Mesothelial cell of epicardium (in vitro differentiated cells): ENCODE results near the gene SLC26A1. TPM values are rescaled to one million over a fixed set of nuclear protein-coding genes. Genes with fewer than 3 reads are reported as not detected.

ENCODE experiments used
- DNase-seq, 2 experiments: peaks; one replicate each; pipeline ENCODE4 v3.0.0; 2021; ENCODE audit warnings: low spot score in 2 of 2; ENCODE audit not compliant: unreplicated experiment in 2 of 2
- H3K27ac Mint-ChIP-seq: 2 replicates; pipeline ENCODE4 v1.8.0; 2021; ENCODE audit warnings: mixed read lengths
- H3K27me3 Mint-ChIP-seq: 2 replicates; pipeline ENCODE4 v1.8.0; 2021; ENCODE audit warnings: low read depth, mixed read lengths
- H3K36me3 Mint-ChIP-seq: 2 replicates; pipeline ENCODE4 v1.8.0; 2021; ENCODE audit warnings: mixed read lengths
- H3K4me1 Mint-ChIP-seq: 2 replicates; pipeline ENCODE4 v1.8.0; 2021; ENCODE audit warnings: mixed read lengths
- H3K4me3 Mint-ChIP-seq: 2 replicates; pipeline ENCODE4 v1.8.0; 2021; ENCODE audit warnings: mild to moderate bottlenecking, moderate library complexity, mixed read lengths
- H3K9me3 Mint-ChIP-seq: 2 replicates; pipeline ENCODE4 v1.8.0; 2021; ENCODE audit warnings: mixed read lengths
- total RNA-seq: library from RNA; stranded (reverse); gene quantifications from 3 replicates; pipeline ENCODE4 v1.2.1, GENCODE V29; 2021
- TF ChIP-seq, protein P1 (sequence below): fragments of 200-600 bp; sonication (generic); IDR thresholded peaks from one replicate; pipeline ENCODE4 v1.5.0; 2021; ENCODE audit warnings: antibody characterized with exemption; ENCODE audit not compliant: unreplicated experiment

SLC26A1 gene
- total RNA-seq, 1 donor from 2014 or later: 0.63 TPM

DNA sequence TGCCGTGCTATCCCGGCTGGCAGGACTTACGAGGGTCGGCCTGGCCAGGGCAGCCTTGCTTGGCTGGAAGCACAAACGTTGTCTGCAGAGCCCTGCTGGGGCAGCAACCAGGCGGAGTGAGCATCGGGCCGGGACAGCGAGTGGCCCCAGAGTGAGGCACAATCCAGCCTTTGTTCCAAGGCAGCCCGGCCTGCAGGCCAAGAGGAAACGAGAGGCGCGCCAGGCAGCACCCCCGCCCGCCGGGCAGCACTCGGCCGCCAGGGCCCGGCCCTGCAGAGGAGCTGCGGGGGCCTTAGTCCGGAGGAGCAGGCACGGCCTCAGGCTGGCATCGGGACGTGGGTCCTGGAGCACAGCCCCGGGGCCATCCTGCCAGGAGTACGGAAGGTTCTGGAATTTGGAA lies 42.3 kb upstream of the SLC26A1 start:
- H3K36me3 Mint-ChIP-seq: no peaks in the 10 kb centered on the region
- H3K9me3 Mint-ChIP-seq: no peaks in the 10 kb centered on the region
- H3K27ac Mint-ChIP-seq: no peak overlapping the region
- no peak for DNase-seq
- H3K27me3 Mint-ChIP-seq: no peaks in the 10 kb centered on the region
- H3K4me1 Mint-ChIP-seq: peaks cover 11% of the 10 kb centered on the region
- TF ChIP-seq, protein P1, sequence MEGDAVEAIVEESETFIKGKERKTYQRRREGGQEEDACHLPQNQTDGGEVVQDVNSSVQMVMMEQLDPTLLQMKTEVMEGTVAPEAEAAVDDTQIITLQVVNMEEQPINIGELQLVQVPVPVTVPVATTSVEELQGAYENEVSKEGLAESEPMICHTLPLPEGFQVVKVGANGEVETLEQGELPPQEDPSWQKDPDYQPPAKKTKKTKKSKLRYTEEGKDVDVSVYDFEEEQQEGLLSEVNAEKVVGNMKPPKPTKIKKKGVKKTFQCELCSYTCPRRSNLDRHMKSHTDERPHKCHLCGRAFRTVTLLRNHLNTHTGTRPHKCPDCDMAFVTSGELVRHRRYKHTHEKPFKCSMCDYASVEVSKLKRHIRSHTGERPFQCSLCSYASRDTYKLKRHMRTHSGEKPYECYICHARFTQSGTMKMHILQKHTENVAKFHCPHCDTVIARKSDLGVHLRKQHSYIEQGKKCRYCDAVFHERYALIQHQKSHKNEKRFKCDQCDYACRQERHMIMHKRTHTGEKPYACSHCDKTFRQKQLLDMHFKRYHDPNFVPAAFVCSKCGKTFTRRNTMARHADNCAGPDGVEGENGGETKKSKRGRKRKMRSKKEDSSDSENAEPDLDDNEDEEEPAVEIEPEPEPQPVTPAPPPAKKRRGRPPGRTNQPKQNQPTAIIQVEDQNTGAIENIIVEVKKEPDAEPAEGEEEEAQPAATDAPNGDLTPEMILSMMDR: no peak
- no peak overlapping the region for H3K4me3 Mint-ChIP-seq

DNA sequence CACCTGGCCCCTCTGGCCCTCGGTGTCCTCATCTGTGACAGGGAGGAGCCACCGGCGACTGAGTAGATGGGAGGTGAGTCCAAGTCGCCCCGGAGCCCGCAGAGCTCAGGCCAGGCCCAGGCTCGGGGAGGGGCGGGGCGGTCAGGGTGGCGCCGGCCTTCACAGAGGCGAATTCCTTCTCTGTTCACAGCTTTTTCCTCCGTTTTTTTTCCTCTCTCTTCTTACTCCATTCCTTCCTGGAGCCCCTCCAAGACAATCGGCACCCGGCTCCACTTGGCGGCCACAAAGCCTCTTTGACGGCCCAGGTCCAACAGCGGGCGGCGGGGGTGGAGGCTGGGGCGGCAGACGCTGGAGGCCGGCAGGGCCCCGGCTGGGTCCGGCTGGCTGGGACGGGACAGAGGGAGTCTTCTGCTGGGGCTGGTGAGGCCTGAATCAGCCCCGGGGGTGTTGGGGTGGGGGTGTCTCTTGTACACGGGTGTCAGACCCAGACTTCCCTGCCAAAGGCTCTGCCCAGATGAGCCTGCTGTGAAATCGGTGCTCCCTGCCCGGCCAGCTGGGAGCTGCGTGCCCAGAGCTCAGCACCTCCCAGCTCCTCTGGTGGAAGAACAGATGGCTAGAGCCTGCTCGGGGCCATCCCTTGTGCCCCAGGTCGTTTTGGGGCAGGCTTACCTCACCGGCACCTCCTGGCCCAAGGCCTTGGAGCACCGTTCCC lies 40.8 kb upstream of the SLC26A1 start:
- H3K4me1 Mint-ChIP-seq: peaks cover 5% of the 10 kb centered on the region
- H3K36me3 Mint-ChIP-seq: no peaks in the 10 kb centered on the region
- no peaks in the 10 kb centered on the region for H3K9me3 Mint-ChIP-seq
- DNase-seq: no peak
- no peak overlapping the region for H3K27ac Mint-ChIP-seq
- no peak overlapping the region for H3K4me3 Mint-ChIP-seq
- TF ChIP-seq, protein P1: no peak
- no peaks in the 10 kb centered on the region for H3K27me3 Mint-ChIP-seq

DNA sequence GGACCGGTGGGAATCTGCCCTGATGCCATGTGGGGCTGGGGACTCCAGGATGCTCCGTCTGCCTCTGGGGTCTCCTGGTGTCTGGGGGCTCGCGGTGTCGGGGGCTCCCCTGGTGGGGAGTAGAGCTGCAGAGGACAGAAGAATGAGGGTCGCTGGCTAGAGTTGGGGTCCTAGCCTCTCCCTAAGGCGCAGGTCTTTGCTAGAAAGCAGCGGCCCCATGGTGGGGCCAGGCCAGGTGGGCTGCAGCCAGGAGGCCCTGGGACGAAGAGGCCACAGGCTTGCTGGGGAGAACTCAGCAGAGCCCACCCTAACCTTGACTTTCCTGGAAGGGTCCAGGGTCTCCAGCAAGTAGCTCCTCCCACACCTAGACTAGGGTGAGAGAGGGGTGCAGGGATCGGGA lies 39.7 kb upstream of the SLC26A1 start:
- Mint-ChIP-seq H3K27me3 (no peaks in the 10 kb centered on the region), H3K4me3 (no peak overlapping the region), H3K4me1 (no peaks in the 10 kb centered on the region), H3K9me3 (no peaks in the 10 kb centered on the region), H3K27ac (no peak overlapping the region), H3K36me3 (no peaks in the 10 kb centered on the region)
- no peak for DNase-seq
- TF ChIP-seq, protein P1: no peak

DNA sequence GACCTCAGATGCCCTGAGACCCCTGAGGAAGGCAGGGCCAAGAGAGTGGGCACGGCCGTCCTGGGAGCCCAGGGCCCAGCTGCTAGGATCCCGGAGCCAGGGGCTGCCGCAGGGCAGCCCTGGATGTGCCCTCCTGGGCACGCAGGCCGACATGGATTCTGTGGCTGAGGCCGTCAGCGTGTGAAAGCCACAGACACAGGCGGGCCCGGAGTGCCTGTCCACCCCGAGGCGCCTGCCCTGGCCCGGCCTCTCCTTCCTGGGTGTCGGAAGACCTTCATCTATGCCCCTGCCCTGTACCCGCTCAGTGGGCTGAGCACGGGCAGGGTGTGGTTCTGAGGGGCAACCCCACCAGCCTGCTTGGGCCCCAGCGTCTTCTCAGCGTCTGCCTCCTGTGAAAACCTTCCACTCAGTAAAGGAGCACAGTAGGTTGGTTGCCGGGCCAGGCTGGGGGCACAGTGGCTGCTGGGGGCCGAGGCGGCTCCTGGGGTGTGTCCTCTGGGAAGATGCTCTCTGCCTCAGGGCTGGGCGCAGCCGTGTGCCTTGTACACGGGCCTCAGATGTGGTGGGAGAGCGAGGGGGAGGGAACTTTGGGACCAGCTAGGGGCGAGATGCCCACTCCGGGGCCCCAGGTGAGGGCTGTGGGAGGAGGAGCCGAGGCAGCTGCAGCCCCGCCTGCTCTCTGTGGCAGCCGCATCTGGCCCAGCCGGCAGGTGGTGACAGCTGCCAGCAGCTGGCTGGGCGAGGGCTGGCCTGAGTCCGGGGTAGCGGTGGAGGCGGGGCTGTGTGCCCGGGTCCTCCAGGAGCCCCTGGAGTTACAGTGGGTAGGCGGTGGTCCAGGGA lies 39.0 kb upstream of the SLC26A1 start:
- Mint-ChIP-seq H3K4me1 (no peaks in the 10 kb centered on the region), H3K4me3 (no peak overlapping the region), H3K27me3 (no peaks in the 10 kb centered on the region)

DNA sequence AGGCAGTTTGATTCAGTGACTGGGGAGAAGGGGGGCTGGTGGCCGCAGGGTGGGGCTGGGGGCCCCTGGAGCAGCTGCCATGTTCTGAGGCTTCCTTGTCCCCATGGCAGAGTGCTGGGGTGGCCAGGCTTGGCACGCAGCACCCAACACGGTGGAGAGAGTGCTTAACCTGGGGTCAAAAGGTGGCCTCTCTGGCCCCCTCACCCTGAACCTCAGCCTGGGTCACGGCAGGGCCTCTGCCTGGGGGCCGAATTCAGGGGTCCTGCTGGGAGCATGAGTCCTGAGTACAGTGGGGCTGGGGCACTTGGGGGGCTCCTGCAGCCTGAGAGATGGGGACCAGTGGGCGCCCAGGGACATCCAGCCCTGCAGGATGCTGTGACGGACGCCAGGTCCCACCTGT lies 38.1 kb upstream of the SLC26A1 start:
- Mint-ChIP-seq H3K27me3 (no peaks in the 10 kb centered on the region), H3K27ac (no peak overlapping the region), H3K4me3 (no peak overlapping the region), H3K4me1 (no peaks in the 10 kb centered on the region), H3K9me3 (no peaks in the 10 kb centered on the region), H3K36me3 (no peaks in the 10 kb centered on the region)
- DNase-seq: no peak
- TF ChIP-seq, protein P1: no peak

More for the DNA sequence above, 39.0 kb upstream of the SLC26A1 start:
- Mint-ChIP-seq H3K27ac (no peak overlapping the region), H3K36me3 (no peaks in the 10 kb centered on the region), H3K9me3 (no peaks in the 10 kb centered on the region)
- TF ChIP-seq, protein P1: no peak
- no peak for DNase-seq
